Body of pancreas (tissue), 4 donors: ENCODE measurements around the gene ATRAID.

ENCODE experiments used
- POLR2A ChIP-seq, 3 donors: fragments of 450-650 bp; IDR thresholded peaks; one replicate each; pipeline ENCODE4 v1.6.1; 2016; ENCODE audit warnings: antibody characterized with exemption in 3 of 3, mild to moderate bottlenecking in 2 of 3
- TF ChIP-seq, protein P1 (sequence below), 7 experiments: fragments of 450-650 bp in 4 of 7; fragments of 200-600 bp in 3 of 7; sonication (generic) in 3 of 7; IDR thresholded peaks; one replicate each; pipeline ENCODE4 v1.5.1; 2016 to 2019; ENCODE audit warnings: antibody characterized with exemption in 7 of 7

DNA sequence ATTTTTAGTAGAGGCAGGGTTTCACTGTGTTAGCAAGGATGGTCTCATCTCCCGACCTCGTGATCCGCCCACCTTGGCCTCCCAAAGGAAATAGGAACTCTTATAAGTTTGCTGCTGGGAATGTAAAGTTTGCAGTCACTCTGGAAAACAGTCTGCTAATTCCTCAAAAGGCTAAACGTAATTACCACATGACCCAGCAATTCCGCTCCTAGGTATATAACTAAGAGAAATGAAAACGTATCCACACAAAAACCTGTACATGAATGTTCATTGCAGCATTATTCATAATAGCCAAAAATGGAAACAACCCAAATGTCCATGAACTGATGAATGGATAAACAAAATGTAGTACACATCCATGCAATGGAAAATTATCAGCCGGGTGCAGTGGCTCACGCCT is 21.9 kb upstream of the ATRAID start:
- TF ChIP-seq, protein P1, sequence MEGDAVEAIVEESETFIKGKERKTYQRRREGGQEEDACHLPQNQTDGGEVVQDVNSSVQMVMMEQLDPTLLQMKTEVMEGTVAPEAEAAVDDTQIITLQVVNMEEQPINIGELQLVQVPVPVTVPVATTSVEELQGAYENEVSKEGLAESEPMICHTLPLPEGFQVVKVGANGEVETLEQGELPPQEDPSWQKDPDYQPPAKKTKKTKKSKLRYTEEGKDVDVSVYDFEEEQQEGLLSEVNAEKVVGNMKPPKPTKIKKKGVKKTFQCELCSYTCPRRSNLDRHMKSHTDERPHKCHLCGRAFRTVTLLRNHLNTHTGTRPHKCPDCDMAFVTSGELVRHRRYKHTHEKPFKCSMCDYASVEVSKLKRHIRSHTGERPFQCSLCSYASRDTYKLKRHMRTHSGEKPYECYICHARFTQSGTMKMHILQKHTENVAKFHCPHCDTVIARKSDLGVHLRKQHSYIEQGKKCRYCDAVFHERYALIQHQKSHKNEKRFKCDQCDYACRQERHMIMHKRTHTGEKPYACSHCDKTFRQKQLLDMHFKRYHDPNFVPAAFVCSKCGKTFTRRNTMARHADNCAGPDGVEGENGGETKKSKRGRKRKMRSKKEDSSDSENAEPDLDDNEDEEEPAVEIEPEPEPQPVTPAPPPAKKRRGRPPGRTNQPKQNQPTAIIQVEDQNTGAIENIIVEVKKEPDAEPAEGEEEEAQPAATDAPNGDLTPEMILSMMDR (IDR thresholded peaks at IDR 0.05): no peak
- TF ChIP-seq POLR2A (IDR thresholded peaks at IDR 0.05): no peak
